DMS53 (cell line): ENCODE data around the gene APOB.

Source experiments
- DNase-seq: peaks from one replicate; lab custom pipeline; 2025; lab: John Stamatoyannopoulos, UW

Gene APOB

DNA sequence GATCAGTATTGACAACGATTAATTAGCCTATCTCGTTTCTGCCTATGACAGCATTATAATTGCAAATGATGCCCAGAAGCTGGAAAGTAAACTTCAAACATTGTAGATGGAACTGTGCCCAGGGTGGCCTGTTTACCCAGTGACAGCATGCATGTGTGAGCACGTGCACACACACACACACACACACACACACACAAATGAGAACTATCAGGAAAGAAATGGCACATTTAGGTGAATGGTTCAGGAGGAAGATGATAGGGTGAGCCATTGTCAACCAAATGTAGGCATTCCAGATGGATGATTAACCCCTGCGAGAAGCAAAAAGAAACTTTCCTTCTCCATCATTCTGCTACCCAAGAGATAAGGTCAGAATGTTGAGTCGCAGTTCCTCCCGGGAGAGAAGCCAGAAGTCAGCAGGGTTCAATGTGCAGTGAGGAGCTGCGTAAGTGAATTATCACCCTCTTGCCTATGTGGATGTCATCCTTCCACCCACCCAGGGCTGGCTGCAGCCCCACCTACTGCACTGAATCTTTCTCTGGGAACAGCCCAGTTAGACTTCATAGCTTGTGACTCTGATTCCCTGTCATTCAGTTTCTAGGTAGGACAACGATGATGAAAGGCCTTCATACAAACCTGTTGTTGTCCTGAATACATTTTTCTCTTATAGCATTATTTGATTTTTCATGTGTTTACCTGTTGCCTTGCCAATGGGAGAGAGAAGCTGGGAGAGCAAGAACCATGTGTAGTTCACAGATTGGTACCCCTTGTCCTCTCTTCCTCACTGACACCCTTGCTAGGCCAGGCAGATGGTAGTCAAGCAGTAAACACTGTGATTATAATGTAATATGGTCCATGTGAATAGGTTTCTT is 3.5 kb upstream of the APOB start:
- peak; percentile 51 for DNase-seq

DNA sequence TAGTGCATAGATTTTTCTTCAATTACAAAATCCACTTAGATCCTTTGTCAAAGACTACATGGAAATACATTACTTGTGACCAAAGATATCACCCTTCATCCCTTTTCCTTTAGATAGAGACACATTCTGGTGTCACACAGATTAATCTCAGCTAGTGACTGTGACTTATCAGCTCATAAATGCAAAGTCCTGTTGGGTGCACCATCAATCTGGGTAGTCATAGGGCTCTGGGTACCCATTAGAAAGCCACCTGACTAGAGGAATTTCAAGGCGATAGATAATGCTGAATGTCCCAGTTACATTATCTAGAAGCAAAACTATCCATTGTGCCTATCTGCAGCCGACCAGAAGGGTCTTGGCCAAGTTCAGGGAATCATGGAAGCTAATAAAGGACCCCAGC is 2.6 kb upstream of the APOB start:
- no peak for DNase-seq

DNA sequence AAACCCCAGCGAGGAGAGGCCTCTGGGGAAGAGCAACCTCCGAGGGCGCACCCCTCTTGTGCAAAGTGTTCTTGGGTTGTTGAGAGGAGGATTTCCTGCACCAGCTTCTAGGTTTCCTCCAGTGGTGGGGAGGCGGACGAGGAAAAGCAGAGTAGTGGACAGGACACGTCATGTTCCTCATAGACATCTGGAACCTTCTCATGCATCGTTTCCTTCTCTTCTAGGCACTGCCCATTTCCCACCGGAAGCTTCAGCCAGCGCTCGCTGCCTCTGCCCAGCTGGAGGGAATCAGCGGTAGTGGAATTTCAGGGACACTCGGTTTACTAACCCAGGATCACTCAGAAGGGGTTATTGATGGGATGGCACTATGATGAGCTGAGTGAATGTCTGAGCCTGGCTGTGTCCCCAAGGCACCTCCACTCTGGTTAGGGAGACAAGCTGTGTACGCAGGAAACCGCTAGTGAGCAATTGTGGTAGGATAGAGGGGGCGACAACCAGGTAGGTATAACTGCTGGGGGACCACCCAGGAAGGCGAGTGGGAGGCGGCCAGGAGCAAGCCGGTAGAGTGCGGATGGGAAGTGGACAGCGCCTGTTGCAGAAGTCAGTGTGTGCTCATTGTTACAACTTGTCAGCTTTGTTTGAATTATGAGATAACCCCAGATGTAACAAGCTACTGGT is 960 bp upstream of the APOB start:
- DNase-seq: no peak

DNA sequence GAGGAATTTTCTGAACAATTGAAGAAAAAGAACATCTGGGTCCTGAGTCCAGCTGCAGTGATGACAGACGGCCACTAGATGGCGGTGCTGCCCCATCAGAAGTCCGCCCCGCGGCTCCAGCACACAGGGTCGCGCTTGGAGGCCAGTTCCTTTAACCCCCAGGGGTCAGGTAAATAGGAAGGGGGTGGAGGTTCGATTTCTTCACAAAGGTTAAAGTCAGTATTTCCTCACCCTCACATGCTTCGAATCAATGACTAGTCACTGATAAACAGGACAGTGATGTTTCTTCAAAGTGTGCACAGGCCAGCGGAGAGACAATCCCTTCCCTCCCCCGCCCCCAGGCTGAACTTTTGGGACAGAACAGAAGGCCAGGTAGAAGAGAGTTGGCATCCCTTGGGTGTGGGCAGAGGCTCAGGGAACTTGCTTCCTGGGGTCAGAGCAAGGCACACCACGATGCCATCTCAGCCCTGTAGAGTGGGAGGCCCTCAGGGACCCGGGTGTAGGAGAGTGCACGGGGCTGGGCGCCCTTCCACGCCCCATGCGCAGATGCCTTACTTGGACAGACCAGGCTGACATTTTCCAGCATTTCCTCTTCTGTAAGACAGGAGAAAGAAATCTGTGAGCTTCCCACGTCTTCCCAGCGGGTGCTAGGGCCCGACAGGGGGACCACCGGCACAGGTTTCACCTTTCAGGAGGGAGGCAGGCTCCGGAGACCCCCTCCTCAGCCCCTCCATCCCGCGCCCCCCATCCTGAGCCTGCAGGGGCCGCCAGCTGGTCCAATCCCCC is 722 bp downstream of the APOB start:
- peak; percentile 72 for DNase-seq

DNA sequence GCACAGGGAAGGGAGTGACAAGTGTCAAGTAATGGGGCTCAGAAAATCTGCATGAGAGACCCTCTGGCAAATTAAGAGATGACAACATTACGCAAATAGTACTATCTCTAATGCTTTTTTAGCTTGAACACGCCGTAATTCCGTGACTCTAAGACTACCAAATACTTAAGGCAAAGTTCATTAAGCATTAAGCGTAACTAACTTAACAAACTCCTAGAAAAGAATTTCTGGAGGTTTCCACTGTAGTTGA is 1.2 kb downstream of the APOB start:
- no peak for DNase-seq

DNA sequence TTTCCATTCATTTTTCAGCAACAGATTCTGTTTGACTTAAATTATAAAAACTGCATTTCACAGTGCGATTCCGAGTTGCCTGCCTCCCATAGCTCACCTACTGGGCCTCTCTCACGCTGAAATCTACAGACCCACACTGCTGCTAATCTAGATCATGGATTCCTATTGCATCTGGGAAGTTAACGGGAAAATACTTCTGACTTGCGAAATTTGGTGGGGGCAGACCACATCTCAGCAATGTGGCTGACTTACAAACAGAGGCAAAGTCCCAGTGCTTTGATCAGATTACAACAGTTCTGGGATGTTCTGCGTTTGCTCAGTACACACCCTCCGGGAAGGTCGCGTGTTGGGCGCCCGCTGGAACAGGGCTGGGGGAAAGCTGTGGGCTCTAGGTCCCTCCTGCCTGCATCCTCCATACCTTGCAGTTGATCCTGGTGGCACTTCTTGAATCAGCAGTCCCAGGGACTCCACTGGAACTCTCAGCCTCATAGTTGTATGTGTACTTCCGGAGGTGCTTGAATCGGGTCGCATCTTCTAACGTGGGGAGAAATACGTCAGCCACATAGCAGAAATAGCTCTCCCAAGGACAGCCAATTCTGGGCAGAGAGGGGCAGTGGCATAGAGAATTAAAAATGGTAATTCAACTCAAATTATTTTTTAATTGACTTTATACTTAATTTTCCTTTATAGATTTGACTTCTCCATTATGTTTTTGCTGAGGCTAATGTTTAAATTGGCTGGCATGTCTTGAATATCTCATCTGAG is 1.7 kb downstream of the APOB start:
- no peak for DNase-seq

DNA sequence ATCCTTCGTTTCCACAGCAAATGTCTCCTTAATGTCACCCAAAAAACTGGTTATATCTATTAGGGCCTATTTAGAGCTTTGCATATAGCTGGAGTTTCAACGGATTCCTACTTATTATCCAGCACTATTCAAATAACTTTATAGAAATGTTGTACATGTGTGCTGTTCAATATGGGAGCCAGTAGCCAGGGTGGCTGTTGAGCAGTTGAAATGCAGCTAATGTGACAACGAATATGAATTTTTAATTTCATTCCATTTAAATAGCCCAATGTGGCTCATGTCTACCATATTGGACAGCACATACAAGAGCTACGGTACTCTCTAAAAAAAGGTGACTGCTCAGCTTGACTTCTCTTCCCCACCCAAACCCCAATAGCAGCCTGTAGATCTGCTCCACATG is 2.4 kb downstream of the APOB start:
- no peak for DNase-seq

DNA sequence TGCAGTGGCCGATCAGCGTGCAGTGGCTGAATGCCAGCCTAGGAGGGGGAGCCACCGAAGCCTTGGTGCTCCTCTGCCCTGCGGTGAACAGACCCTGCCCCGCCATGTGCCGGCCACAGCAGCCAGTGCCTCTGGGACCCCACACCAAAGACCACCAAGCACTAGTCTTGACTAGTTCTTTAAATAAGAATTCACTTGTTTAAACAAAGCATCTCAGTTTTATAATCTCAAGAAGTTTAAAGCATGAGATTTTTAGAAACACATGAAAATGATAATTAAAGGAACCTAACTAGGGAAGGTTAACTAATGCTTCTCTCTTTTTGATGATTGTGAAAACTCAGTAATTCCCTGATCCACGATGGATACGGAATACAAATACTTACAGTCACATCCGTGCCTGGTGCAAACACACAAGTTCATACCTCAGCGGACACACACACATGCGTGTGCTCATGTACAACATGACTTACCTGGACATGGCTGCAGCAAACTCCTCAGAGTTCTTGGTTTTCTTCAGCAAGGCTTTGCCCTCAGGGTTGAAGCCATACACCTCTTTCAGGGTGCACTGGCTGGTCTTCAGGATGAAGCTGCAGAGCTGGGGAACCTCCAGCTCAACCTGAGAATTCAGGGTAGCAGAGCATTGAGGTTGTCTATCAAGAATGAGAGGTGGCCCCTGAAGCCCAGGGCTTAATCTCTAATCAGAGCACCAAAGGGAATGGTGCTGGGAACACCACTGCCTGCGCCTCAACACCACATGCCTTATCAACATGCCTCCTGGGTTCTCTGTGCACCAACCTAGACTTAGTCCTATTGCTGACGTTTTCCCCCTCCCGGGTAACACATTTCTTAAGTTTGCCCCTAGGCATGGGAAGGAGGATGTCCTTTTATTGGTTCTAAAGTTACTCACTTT is 3.1 kb downstream of the APOB start:
- no peak for DNase-seq

DNA sequence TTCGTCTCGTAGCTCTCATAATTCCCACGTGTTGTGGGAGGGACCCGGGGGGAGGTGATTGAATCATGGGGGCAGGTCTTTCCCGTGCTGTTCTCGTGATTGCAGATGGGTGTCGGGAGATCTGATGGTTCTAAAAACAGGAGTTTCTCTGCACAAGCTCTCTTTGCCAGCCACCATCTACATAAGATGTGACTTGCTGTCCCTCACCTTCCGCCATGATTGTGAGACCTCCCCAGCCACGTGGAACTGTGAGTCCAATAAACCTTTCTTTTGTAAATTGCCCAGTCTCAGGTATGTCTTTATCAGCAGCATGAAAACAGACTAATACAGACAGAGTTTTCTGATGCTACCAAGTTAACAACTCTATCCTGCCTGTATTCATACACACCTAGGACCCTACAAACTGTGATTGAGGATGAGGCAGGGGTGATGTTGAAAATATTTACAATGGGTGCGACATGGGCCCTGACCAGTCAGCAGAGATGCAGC is 3.9 kb downstream of the APOB start:
- DNase-seq: no peak

DNA sequence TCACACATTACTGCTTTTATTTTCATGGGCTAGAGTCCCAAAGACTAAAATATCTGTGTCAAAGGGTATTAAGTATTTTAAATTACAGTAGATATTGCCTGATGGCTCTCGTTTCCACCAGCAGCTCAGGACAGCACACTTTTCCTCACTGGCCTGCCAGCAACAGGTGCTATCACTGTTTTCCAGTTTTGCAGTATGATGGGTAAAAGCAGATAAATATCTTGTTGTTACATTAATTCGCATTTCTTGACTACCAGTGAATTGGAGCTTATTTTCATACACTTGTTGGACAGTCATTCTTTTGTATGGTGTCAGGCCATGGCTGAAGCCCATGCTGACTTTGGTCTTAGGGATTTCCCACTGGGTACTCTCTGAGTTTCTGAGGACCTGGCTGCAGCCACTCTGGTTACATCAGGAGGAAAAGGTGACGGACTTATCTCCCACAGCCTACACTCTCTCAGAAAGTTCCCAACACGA is 4.8 kb downstream of the APOB start:
- DNase-seq: peak; percentile 38

DNA sequence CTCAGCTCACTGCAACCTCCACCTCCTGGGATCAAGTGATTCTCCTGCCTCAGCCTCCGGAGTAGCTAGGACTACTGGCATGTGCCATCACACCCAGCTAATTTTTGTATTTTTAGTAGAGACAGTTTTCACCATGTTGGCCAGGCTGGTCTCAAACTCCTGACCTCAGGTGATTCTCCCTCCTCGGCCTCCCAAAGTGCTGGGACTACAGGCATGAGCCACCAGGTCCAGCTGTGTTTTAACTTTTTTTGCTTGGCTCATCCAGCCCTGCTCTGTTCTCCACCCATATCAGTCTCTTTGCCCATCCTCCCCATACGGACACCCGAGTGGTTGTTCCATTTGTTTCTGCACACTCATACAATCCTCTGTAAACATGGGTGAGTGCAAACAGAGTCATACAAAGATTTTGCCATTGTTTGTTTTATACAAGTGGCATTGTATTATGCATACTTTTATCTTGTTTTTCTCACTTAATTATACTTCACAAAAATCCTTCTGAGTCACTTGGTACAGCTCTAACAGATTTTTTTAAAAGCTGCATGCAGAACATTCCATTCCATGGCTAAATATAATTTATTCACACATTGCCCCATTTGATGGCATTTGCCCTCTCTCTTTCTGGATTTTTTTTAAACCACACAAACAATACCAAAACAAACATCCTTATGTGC is 5.3 kb downstream of the APOB start:
- DNase-seq: peak; percentile 86

DNA sequence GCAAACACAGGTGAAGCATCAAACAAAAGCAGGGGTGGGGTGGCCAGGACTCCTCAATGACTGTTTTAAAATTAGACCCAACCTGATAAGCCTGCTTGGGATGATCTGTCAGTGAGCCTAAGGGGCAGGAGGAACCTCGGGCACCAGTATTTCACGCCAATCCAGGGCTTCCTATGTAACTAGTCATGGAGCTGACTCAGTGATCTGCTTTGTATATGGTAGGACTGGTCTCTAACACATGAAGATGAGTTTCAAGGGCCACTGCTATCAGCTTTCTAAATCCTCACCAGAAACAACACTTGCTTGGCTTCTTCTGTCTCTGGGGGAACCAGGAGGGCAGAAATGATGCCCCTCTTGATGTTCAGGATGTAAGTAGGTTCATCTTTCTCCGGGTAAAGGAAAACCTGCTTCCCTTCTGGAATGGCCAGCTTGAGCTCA is 6.2 kb downstream of the APOB start:
- no peak for DNase-seq

DNA sequence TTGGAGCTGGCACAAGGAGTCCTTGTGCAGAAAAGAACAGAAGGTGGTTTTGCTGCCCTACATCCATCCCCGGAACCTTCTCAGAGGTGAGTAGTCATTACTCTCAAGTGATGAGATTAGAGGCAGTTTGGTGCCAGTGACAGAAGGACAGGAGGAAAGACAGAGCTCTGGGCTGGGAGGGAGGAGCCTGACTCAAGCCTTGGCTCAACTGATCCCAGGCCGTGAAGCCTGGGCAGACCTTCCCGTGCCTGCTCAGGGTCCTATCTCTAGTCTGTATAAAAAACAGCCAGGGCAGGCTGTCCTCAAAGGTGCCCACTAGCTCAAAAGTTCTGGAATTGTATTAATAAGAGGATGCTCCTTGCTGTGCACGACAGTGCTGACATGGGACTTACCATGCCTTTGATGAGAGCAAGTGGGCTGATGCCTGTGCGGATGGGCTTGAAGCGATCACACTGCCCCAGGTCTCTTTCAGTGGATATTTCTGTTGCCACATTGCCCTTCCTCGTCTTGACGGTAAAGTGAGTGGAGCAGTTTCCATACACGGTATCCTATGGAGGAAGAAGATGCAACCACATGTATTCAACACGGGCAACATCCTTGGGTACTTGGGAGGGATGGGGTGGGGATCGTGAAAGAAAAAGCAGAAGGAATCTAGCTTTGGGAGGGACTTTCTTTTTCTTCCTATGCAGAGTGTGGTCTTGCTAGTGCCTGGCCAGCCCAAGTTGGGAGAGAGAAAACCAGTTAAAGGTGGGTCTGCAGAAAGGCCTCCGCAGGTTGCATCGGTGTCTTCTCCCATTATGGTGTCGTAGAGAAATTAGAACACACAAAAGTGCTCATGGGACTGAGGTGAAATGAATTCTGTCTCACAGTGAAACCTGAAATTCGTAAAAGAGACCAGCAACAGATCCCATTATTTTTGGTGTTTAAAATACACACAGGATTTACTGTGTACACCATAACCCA is 6.9 kb downstream of the APOB start:
- DNase-seq: no peak

DNA sequence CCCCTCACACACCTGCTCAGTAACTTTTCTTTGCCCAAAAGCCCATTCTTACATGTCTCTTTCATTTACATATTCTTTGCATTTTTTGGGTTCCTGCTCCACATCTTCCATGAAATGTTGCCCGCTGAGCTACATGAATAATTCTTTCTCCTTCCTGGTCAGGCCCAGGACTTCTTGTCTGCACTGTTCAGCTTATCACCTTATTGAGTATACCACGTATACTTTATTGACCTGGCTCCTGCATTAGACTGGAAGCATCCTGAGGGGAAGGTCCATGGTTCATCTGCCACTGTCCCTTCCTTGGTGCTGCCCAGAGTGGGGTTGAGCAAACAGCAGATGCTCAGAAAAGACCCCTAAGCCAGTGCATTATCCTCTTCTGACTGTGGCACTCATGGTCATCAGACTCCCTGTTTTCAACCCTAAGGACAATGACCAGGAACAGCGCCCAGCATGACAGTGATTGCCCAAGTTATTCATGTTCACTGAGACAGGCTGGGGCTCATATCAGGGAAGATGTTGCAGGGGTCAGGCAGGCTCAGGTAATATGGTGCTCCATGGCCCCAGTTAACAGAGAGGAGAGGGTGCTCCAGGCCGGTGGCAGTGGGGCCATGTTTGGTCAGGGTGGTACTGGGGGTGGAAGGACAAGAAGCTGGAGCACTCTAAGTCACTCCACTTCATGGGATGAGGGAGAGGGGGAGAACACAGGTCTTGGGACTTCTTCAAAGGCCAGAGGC is 7.7 kb downstream of the APOB start:
- DNase-seq: no peak

DNA sequence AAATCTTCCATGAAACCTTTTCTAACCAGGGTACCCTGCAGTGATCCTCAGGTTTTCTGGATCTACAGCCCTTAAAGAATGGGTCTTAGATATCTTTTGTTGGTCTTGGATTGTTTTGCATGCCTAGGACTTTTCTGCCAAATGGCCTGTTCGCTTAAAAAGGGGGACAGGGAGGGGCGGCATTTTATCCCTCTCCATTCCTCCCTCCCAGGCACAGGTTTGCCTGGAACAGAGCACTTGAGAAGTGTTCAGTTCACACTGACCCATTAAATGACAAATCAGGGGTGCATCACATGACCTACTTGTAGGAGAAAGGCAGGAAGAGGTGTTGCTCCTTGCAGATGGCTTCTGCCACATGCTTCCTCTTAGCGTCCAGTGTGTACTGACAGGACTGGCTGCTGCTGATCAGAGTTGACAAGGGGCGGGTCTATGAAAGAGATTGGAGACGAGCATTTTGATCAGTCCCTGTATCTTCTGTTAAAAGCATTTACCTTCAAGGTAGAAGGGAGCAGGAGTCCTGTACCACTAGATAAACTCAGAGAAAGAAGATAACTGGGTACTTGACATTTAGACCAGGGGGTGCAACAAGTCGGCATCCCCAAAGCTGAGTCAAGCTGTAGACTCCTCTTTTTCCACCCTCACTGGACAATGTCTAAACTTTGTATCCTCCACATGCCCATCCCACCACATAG is 8.4 kb downstream of the APOB start:
- no peak for DNase-seq

DNA sequence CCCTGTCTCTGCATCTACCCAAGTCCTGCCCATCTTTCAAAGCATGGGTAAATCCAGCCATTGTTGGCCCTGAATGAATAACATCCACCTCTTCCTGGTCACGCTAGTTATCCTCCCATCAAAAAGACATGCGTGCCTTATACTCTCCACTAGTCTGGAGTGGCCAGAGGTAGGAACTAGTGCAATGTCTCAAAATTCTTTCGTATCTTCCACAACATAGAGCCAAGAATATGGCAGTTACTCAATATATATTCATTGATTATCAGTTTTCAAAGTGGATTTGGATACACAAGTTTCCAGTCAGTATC is 8.9 kb downstream of the APOB start:
- no peak for DNase-seq

DNA sequence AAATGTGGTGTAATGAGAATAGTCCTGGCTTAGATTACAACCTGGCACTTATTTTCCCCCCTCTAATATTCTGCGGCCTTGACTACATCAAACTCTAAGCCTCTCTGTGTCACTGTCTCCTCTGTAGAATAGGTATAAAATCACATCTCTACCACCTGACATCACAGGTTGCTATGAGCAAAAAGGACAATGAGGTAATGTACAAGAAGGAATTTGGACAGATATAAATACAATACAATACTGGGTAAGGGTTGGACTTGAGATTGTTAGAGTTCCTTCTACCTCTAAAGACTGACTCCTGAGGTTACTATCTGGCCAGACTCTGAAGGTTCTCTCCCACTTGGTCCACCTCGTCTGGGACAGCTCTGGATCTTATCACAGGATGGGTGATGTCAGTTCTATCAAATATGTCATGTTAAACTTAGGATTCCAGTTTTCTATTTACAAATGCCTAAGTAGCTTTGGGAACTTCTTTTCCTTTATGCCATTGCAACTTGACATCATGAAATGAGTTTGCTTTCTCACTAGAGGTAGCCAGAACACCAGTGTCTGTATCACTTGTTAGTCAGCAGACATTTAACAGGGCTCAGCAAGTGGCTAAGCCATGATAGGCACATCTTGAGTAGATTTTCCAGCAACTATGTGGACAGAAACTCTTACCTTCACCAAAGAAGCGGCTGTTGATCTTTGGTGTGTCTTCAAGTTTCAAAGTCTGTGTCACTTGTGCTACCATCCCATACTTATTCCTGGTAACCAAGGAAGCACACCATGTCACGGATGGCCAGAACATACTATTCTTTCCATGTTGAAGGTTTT is 9.5 kb downstream of the APOB start:
- DNase-seq: no peak
